Vagina (tissue), 2 donors: ENCODE data around the gene IL16. TPM values are rescaled to one million over a fixed set of nuclear protein-coding genes. Genes with fewer than 3 reads are reported as not detected.

Source experiments
- DNase-seq, 2 donors: peaks; one replicate each; pipeline ENCODE4 v3.0.0-alpha.2; 2017; ENCODE audit errors: extremely low spot score in 2 of 2
- H3K27ac ChIP-seq: fragments of 200-600 bp; sonication (generic); one replicate; pipeline ENCODE4 v1.5.1; 2019
- H3K27me3 ChIP-seq: fragments of 200-600 bp; sonication (generic); one replicate; pipeline ENCODE4 v1.5.1; 2019
- H3K36me3 ChIP-seq, 2 donors: fragments of 200-600 bp; sonication (generic); one replicate each; pipeline ENCODE4 v1.5.1; 2017 to 2019
- H3K4me1 ChIP-seq: fragments of 200-600 bp; sonication (generic); one replicate; pipeline ENCODE4 v1.5.1; 2019
- H3K4me3 ChIP-seq, 2 donors: fragments of 200-600 bp; sonication (generic); 1 replicate in 1 of 2; 2 replicates in 1 of 2; pipeline ENCODE4 v1.5.1; 2016 to 2019
- H3K9me3 ChIP-seq: fragments of 200-600 bp; sonication (generic); one replicate; pipeline ENCODE4 v1.5.1; 2019
- POLR2A ChIP-seq, 2 donors: fragments of 450-650 bp; IDR thresholded peaks; one replicate each; pipeline ENCODE4 v1.6.1; 2017; ENCODE audit warnings: antibody characterized with exemption in 2 of 2, mild to moderate bottlenecking in 2 of 2, moderate library complexity in 2 of 2
- POLR2AphosphoS5 ChIP-seq, 2 donors: sonication (generic); formaldehyde crosslinking; IDR thresholded peaks; one replicate each; pipeline ENCODE4 v1.9.0; 2017; ENCODE audit warnings: antibody characterized with exemption in 2 of 2, mild to moderate bottlenecking in 2 of 2, low read depth in 1 of 2; ENCODE audit not compliant: insufficient read depth in 1 of 2
- intact Hi-C: fragments of 100-400 bp; cut with DNase I; formaldehyde crosslinking; loops from one replicate; pipeline ENCODE4 v1.15.1; 2023
- total RNA-seq: library from RNA; depleted of rRNA; stranded (reverse); fragments of >200 nt; gene quantifications from one replicate; pipeline ENCODE4 v1.2.3, GENCODE V29; 2016
- TF ChIP-seq, protein P1 (sequence below), 3 experiments: fragments of 450-650 bp in 2 of 3; fragments of 200-600 bp in 1 of 3; sonication (generic) in 1 of 3; IDR thresholded peaks; one replicate each; pipeline ENCODE4 v1.5.1; 2017 to 2019; ENCODE audit warnings: antibody characterized with exemption in 3 of 3, mild to moderate bottlenecking in 2 of 3, moderate library complexity in 2 of 3

The IL16 gene
- total RNA-seq, 1 donor from 2014 or later, result 19.9 TPM

- no peak for DNase-seq
- Histone ChIP-seq H3K9me3 (no peaks in the 10 kb centered on the region), H3K4me3 (no peak overlapping the region), H3K4me1 (peaks cover 15% of the 10 kb centered on the region), H3K27ac (no peak overlapping the region), H3K36me3 (no peaks in the 10 kb centered on the region), H3K27me3 (no peaks in the 10 kb centered on the region)
- TF ChIP-seq, protein P1, sequence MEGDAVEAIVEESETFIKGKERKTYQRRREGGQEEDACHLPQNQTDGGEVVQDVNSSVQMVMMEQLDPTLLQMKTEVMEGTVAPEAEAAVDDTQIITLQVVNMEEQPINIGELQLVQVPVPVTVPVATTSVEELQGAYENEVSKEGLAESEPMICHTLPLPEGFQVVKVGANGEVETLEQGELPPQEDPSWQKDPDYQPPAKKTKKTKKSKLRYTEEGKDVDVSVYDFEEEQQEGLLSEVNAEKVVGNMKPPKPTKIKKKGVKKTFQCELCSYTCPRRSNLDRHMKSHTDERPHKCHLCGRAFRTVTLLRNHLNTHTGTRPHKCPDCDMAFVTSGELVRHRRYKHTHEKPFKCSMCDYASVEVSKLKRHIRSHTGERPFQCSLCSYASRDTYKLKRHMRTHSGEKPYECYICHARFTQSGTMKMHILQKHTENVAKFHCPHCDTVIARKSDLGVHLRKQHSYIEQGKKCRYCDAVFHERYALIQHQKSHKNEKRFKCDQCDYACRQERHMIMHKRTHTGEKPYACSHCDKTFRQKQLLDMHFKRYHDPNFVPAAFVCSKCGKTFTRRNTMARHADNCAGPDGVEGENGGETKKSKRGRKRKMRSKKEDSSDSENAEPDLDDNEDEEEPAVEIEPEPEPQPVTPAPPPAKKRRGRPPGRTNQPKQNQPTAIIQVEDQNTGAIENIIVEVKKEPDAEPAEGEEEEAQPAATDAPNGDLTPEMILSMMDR (IDR thresholded peaks at IDR 0.05), result no peak
- TF ChIP-seq POLR2AphosphoS5 (IDR thresholded peaks at IDR 0.05; ENCODE audit: insufficient read depth in 1 of 2, low read depth in 1 of 2) (no peak), POLR2A (IDR thresholded peaks at IDR 0.05) (no peak)
- intact Hi-C loops, result loop anchor here (2.0 kb wide), 1 partner anchor 113 kb away; no protein-coding TSS in a partner anchor
These were observed 66.8 kb downstream of the IL16 start for GRCh38 chr15:81263477-81263876.

- peaks cover 15% of the 10 kb centered on the region for H3K4me1 ChIP-seq
- no peak overlapping the region for H3K27ac ChIP-seq
- no peaks in the 10 kb centered on the region for H3K36me3 ChIP-seq
- intact Hi-C loops, result no loop called here
- no peaks in the 10 kb centered on the region for H3K9me3 ChIP-seq
- H3K4me3 ChIP-seq, result no peak overlapping the region
- H3K27me3 ChIP-seq, result no peaks in the 10 kb centered on the region
- no peak for DNase-seq
- no peak for TF ChIP-seq POLR2AphosphoS5 (IDR thresholded peaks at IDR 0.05; ENCODE audit: insufficient read depth in 1 of 2, low read depth in 1 of 2)
- TF ChIP-seq, protein P1 (IDR thresholded peaks at IDR 0.05), result no peak
- no peak for TF ChIP-seq POLR2A (IDR thresholded peaks at IDR 0.05)
These were observed 67.6 kb downstream of the IL16 start for GRCh38 chr15:81264072-81264857.

DNA sequence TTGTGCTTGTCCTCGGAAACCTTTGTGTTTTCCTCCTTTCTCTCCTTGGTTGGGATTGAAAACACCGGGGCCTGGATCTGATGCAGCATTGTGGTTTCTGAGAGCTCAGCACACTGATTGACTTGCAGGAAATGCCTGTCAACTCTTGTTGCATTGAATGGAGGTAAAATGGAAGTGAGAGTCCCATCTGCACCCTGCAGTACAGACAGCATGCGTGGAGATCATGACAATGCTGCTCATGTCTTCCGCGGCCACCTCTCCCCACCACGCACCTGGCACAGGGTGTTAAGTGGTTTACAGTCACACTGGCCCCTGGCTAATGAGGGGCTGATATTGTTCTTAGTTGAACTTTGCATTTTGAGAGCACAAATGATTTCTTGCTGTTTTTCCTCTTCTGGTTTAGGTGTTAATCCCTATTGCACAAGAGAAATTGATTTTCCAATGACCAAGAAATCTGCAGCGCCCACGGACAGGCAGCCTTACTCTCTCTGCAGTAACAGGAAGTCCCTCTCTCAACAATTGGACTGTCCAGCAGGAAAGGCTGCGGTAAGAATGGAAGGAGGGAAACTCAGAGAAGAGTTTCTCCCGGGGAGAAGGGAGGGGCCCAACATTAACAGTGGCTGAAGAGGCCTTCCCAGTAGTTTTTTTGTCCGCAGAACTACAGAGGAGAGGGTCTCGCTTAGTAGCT is 68.7 kb downstream of the IL16 start:
- TF ChIP-seq POLR2A (IDR thresholded peaks at IDR 0.05), result no peak
- TF ChIP-seq POLR2AphosphoS5 (IDR thresholded peaks at IDR 0.05; ENCODE audit: insufficient read depth in 1 of 2, low read depth in 1 of 2), result no peak
- TF ChIP-seq, protein P1 (IDR thresholded peaks at IDR 0.05), result no peak
- no peak for DNase-seq
- H3K4me3 ChIP-seq, result no peak overlapping the region
- H3K27ac ChIP-seq, result no peak overlapping the region
- peaks cover 15% of the 10 kb centered on the region for H3K4me1 ChIP-seq
- H3K36me3 ChIP-seq, result no peaks in the 10 kb centered on the region
- intact Hi-C loops, result loop anchor here (5.0 kb wide), 2 partner anchors 103 to 158 kb away; no protein-coding TSS in a partner anchor
- H3K9me3 ChIP-seq, result no peaks in the 10 kb centered on the region
- no peaks in the 10 kb centered on the region for H3K27me3 ChIP-seq

DNA sequence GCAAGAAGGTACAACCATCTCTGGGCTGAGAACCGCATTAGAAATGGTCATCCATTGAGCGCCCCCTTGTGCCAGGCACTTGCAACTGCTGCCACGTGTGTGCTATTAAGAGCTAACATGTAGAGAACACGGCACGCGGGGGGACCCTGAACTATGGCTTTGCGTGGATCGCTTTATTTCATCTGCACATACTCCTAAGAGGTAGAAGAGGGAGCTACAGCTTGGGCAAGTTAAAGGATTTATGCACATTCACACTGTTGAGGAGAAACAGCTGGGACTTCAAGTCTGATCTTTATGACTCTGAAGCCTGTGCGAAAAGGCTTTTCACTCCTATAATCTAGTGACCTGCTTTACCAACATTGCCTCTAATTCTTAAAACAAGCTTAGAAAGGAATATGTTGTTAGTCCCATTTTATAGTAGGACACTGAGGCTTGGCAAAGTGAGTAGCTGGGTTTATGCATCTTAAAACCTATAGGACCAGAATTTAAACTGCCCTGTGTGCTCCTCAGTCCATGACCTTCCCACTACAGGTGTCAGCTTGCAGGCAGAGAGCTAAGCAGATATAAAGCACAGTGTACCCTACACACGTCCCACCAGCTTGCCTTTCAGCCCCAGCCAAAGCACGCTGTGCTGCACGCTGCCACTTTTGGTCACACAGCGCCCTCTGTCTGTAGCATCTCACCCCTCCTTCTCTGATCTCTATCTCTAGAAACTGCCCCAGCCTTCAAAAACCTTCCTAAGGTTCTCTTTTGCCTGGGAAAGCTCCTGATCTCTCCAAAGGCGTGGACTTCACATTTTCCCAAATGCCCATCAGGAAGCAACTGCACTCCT is 69.5 kb downstream of the IL16 start:
- Histone ChIP-seq H3K27me3 (no peaks in the 10 kb centered on the region), H3K4me1 (peaks cover 15% of the 10 kb centered on the region), H3K27ac (no peak overlapping the region), H3K9me3 (no peaks in the 10 kb centered on the region), H3K4me3 (no peak overlapping the region), H3K36me3 (no peaks in the 10 kb centered on the region)
- no peak for DNase-seq
- TF ChIP-seq, protein P1 (IDR thresholded peaks at IDR 0.05), result peak; percentile 64 to 90 (median 75)
- TF ChIP-seq POLR2AphosphoS5 (IDR thresholded peaks at IDR 0.05; ENCODE audit: insufficient read depth in 1 of 2, low read depth in 1 of 2), result no peak
- intact Hi-C loops, result loop anchor here (5.0 kb wide), 2 partner anchors 104 to 159 kb away; no protein-coding TSS in a partner anchor
